GM19238 (cell line): ENCODE data around the gene TRIM43.
"Not testable (repeated sequence)": the region's sequence is repeated elsewhere in the genome, so short reads cannot be mapped to it uniquely, and the experiment has no call there.

Experiments
- DNase-seq: peaks from one replicate; pipeline ENCODE4 v3.0.0; 2011; ENCODE audit warnings: low spot score; ENCODE audit not compliant: insufficient read length

Gene TRIM43

GRCh38 chr2:95641289-95641575 is 49.4 kb downstream of the TRIM43 start:
- DNase-seq = not testable (repeated sequence)

GRCh38 chr2:95641787-95642186 is 50.0 kb downstream of the TRIM43 start:
- DNase-seq = not testable (repeated sequence)

- not testable (repeated sequence) for DNase-seq
Measured at GRCh38 chr2:95642360-95642759, 50.6 kb downstream of the TRIM43 start.

- not testable (repeated sequence) for DNase-seq
Measured at GRCh38 chr2:95642951-95643350, 51.1 kb downstream of the TRIM43 start.

- DNase-seq = not testable (repeated sequence)
Measured at GRCh38 chr2:95645312-95645711, 53.5 kb downstream of the TRIM43 start.

GRCh38 chr2:95646274-95646994 is 54.6 kb downstream of the TRIM43 start:
- DNase-seq = not testable (repeated sequence)

- not testable (repeated sequence) for DNase-seq
Measured at GRCh38 chr2:95648894-95649544, 57.2 kb downstream of the TRIM43 start.
